DND-41 (cell line): ENCODE measurements around the gene RPL6.

Experiments
- ATAC-seq: fragments of 200-7000 bp; cut with Tn5 transposase; 3 replicates; pipeline ENCODE4 v1.9.1; 2021; ENCODE audit warnings: low read depth; ENCODE audit not compliant: insufficient read depth
- DNase-seq: peaks from one replicate; pipeline ENCODE4 v3.0.0-alpha.2; 2020
- H2AFZ ChIP-seq: 2 replicates; pipeline ENCODE4 v1.6.0; 2012; ENCODE audit warnings: low read depth, low read length
- H3K27ac ChIP-seq: 2 replicates; pipeline ENCODE4 v1.5.1; 2012; ENCODE audit warnings: low read length, inconsistent platforms
- H3K27me3 ChIP-seq: fragments of 200-600 bp; sonication (generic); 2 replicates; pipeline ENCODE4 v1.6.0; 2012; ENCODE audit warnings: low read length, mild to moderate bottlenecking, inconsistent platforms; ENCODE audit not compliant: insufficient read depth, poor library complexity
- H3K36me3 ChIP-seq: 2 replicates; pipeline ENCODE4 v1.5.1; 2012; ENCODE audit warnings: low read length, inconsistent platforms; ENCODE audit not compliant: insufficient read depth
- H3K4me1 ChIP-seq: 2 replicates; pipeline ENCODE4 v1.5.1; 2012; ENCODE audit warnings: mild to moderate bottlenecking, low read length; ENCODE audit not compliant: insufficient read depth
- H3K4me2 ChIP-seq: 2 replicates; pipeline ENCODE4 v1.6.0; 2012; ENCODE audit warnings: mild to moderate bottlenecking, moderate library complexity, low read length, inconsistent platforms; ENCODE audit not compliant: insufficient read depth
- H3K4me3 ChIP-seq, 2 experiments: fragments of 200-600 bp in 1 of 2; shearing (Covaris generic) in 1 of 2; 2 replicates each; pipeline ENCODE4 v1.5.1; 2012 to 2016; ENCODE audit warnings: inconsistent platforms in 2 of 2, low read length in 2 of 2, mild to moderate bottlenecking in 2 of 2, low read depth in 1 of 2, moderate library complexity in 1 of 2
- H3K79me2 ChIP-seq: 2 replicates; pipeline ENCODE4 v1.6.0; 2012; ENCODE audit warnings: low read length, inconsistent platforms; ENCODE audit not compliant: insufficient read depth
- H3K9ac ChIP-seq: 2 replicates; pipeline ENCODE4 v1.6.0; 2012; ENCODE audit warnings: low read depth, mild to moderate bottlenecking, inconsistent platforms, low read length, moderate library complexity
- H3K9me3 ChIP-seq: 2 replicates; pipeline ENCODE4 v1.5.1; 2012; ENCODE audit warnings: low read length, moderate library complexity, mild to moderate bottlenecking, inconsistent platforms; ENCODE audit not compliant: insufficient read depth, severe bottlenecking
- H4K20me1 ChIP-seq: 2 replicates; pipeline ENCODE4 v1.6.0; 2012; ENCODE audit warnings: low read length; ENCODE audit not compliant: insufficient read depth
- EZH2 ChIP-seq: IDR thresholded peaks from 3 replicates; pipeline ENCODE4 v1.6.1; 2012; ENCODE audit warnings: borderline replicate concordance, low read depth, mild to moderate bottlenecking, moderate library complexity, low read length, inconsistent platforms; ENCODE audit not compliant: severe bottlenecking
- TF ChIP-seq, protein P1 (sequence below): IDR thresholded peaks from 2 replicates; pipeline ENCODE4 v1.5.1; 2012; ENCODE audit warnings: borderline replicate concordance, low read length, moderate library complexity, mild to moderate bottlenecking; ENCODE audit not compliant: poor library complexity, severe bottlenecking; ENCODE audit errors: extremely low read depth

Gene RPL6

DNA sequence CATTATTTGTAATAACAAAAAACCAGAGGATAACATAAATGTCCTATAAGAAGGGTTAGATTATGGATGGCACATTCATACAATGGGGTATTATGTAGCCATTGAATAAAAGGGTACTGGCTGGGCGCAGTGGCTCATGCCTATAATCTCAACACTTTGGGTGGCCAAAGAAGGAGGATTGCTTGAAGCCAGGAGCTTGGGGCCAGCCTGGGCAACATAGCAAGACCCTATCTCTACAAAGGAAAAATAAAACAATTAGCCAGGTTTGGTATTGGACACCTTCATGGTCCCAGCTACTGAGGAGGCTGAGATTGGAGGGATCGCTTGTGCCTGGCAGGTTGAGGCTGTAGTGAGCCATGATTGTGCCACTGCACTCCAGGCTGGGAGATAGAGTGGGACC is 24.1 kb upstream of the RPL6 start:
- Histone ChIP-seq H4K20me1 (peaks cover 46% of the 10 kb centered on the region; the same call in 1 of the 2 replicates), H3K79me2 (peaks cover 98% of the 10 kb centered on the region), H3K27ac (no peak overlapping the region)

DNA sequence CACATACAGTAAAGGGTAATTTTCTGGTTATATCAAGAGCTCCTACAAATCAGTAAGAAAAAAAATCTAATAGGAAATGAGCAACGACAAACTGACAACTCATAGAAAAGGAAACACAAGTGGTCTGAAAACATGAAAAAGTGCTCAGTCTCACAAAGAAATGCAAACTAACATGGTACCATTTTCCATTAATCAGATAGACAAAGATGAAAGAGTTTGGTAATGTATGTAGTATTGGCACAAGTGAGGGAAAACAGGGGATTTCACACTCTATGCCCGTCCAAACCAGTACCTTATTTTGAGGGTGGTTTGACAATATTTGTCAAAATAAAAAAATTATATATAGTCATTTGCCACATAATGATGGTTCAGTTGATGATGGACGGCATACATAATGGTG is 22.6 kb upstream of the RPL6 start:
- H3K9ac ChIP-seq: no peak overlapping the region
- no peak for ATAC-seq

More for the DNA sequence above, 24.1 kb upstream of the RPL6 start:
- ATAC-seq (no peak), DNase-seq (no peak)
- Histone ChIP-seq H3K4me1 (no peaks in the 10 kb centered on the region), H3K9ac (no peak overlapping the region), H3K36me3 (peaks cover 12% of the 10 kb centered on the region; the same call in 1 of the 2 replicates), H3K4me2 (no peak overlapping the region), H3K27me3 (no peaks in the 10 kb centered on the region), H2AFZ (no peak overlapping the region), H3K9me3 (no peaks in the 10 kb centered on the region), H3K4me3 (no peak overlapping the region)
- TF ChIP-seq, protein P1, sequence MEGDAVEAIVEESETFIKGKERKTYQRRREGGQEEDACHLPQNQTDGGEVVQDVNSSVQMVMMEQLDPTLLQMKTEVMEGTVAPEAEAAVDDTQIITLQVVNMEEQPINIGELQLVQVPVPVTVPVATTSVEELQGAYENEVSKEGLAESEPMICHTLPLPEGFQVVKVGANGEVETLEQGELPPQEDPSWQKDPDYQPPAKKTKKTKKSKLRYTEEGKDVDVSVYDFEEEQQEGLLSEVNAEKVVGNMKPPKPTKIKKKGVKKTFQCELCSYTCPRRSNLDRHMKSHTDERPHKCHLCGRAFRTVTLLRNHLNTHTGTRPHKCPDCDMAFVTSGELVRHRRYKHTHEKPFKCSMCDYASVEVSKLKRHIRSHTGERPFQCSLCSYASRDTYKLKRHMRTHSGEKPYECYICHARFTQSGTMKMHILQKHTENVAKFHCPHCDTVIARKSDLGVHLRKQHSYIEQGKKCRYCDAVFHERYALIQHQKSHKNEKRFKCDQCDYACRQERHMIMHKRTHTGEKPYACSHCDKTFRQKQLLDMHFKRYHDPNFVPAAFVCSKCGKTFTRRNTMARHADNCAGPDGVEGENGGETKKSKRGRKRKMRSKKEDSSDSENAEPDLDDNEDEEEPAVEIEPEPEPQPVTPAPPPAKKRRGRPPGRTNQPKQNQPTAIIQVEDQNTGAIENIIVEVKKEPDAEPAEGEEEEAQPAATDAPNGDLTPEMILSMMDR: no peak
- TF ChIP-seq EZH2: no peak

DNA sequence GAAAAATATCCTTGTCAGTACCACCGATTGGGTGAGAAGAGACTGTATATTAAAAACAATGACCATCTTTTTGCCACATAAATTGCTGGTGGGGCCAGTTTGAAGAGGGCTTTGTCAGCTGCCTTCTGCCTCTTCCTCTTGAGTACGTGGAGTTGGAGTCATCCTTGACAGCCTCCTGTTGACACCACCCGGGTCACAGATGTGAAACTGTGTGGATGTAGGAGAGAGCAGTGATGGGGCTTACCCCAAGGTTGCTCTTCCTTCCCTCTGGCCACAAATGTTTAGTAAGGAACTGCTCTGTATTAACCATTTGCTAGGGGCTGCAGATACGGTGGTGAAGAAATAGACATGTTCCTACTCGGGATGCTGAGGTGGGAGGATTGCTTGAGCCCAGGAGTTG is 21.5 kb upstream of the RPL6 start:
- Histone ChIP-seq H3K27ac (no peak overlapping the region), H3K4me1 (no peaks in the 10 kb centered on the region), H3K4me2 (no peak overlapping the region), H2AFZ (no peak overlapping the region), H3K4me3 (no peak overlapping the region), H3K79me2 (peaks cover 96% of the 10 kb centered on the region), H3K9ac (no peak overlapping the region), H4K20me1 (peaks cover 53% of the 10 kb centered on the region; the same call in 1 of the 2 replicates), H3K36me3 (peaks cover 12% of the 10 kb centered on the region; the same call in 1 of the 2 replicates), H3K9me3 (no peaks in the 10 kb centered on the region), H3K27me3 (no peaks in the 10 kb centered on the region)
- no peak for TF ChIP-seq EZH2
- TF ChIP-seq, protein P1: no peak
- DNase-seq (no peak), ATAC-seq (no peak)

More for the DNA sequence above, 22.6 kb upstream of the RPL6 start:
- H4K20me1 ChIP-seq: peaks cover 46% of the 10 kb centered on the region; the same call in 1 of the 2 replicates
- no peaks in the 10 kb centered on the region for H3K4me1 ChIP-seq
- no peak for TF ChIP-seq EZH2
- TF ChIP-seq, protein P1: no peak
- DNase-seq: no peak
- H3K79me2 ChIP-seq: peaks cover 96% of the 10 kb centered on the region
- no peak overlapping the region for H3K4me2 ChIP-seq
- no peak overlapping the region for H2AFZ ChIP-seq
- H3K4me3 ChIP-seq: no peak overlapping the region
- no peak overlapping the region for H3K27ac ChIP-seq
- H3K27me3 ChIP-seq: no peaks in the 10 kb centered on the region
- H3K36me3 ChIP-seq: peaks cover 12% of the 10 kb centered on the region; the same call in 1 of the 2 replicates
- no peaks in the 10 kb centered on the region for H3K9me3 ChIP-seq
